Neutrophil (primary cell): ENCODE results near the gene HEATR3.

Experiments used
- H3K27ac ChIP-seq: fragments of 200-600 bp; sonication (generic); 2 replicates; pipeline ENCODE4 v1.5.1; 2016; ENCODE audit warnings: mild to moderate bottlenecking, moderate library complexity
- H3K27me3 ChIP-seq: fragments of 200-600 bp; sonication (generic); 2 replicates; pipeline ENCODE4 v1.6.0; 2016; ENCODE audit warnings: mild to moderate bottlenecking
- H3K36me3 ChIP-seq: fragments of 200-600 bp; sonication (generic); 2 replicates; pipeline ENCODE4 v1.5.1; 2017
- H3K4me1 ChIP-seq, 2 experiments: fragments of 200-600 bp in 1 of 2; sonication (generic) in 1 of 2; 1 replicate in 1 of 2; 2 replicates in 1 of 2; pipeline versions ENCODE4 v1.5.1 to v1.6.1; 2013 to 2016; ENCODE audit warnings: low read depth in 1 of 2, low read length in 1 of 2, mild to moderate bottlenecking in 1 of 2, moderate library complexity in 1 of 2; ENCODE audit not compliant: control insufficient read depth in 1 of 2, insufficient read depth in 1 of 2
- H3K4me3 ChIP-seq, 2 experiments: fragments of 200-600 bp in 1 of 2; sonication (generic) in 1 of 2; 1 replicate in 1 of 2; 2 replicates in 1 of 2; pipeline ENCODE4 v1.5.1; 2013 to 2016; ENCODE audit warnings: low read depth in 1 of 2, low read length in 1 of 2, mild to moderate bottlenecking in 1 of 2, moderate library complexity in 1 of 2
- H3K9me3 ChIP-seq: fragments of 200-600 bp; sonication (generic); 2 replicates; pipeline ENCODE4 v1.5.1; 2016
- TF ChIP-seq, protein P1 (sequence below): fragments of 200-600 bp; sonication (generic); IDR thresholded peaks from 2 replicates; pipeline ENCODE4 v1.5.1; 2016; ENCODE audit warnings: antibody characterized with exemption

Gene HEATR3

GRCh38 chr16:50072730-50073129, 7.0 kb downstream of the HEATR3 start:
- no peaks in the 10 kb centered on the region for H3K9me3 ChIP-seq
- TF ChIP-seq, protein P1, sequence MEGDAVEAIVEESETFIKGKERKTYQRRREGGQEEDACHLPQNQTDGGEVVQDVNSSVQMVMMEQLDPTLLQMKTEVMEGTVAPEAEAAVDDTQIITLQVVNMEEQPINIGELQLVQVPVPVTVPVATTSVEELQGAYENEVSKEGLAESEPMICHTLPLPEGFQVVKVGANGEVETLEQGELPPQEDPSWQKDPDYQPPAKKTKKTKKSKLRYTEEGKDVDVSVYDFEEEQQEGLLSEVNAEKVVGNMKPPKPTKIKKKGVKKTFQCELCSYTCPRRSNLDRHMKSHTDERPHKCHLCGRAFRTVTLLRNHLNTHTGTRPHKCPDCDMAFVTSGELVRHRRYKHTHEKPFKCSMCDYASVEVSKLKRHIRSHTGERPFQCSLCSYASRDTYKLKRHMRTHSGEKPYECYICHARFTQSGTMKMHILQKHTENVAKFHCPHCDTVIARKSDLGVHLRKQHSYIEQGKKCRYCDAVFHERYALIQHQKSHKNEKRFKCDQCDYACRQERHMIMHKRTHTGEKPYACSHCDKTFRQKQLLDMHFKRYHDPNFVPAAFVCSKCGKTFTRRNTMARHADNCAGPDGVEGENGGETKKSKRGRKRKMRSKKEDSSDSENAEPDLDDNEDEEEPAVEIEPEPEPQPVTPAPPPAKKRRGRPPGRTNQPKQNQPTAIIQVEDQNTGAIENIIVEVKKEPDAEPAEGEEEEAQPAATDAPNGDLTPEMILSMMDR = no peak
- no peaks in the 10 kb centered on the region for H3K36me3 ChIP-seq
- H3K27me3 ChIP-seq = no peaks in the 10 kb centered on the region
- no peak overlapping the region for H3K4me3 ChIP-seq
- no peak overlapping the region for H3K27ac ChIP-seq
- H3K4me1 ChIP-seq = peaks cover 0 to under 1% of the 10 kb centered on the region in 2 experiments

- Histone ChIP-seq H3K27ac (no peak overlapping the region), H3K36me3 (peaks cover 10% of the 10 kb centered on the region), H3K4me1 (no peaks in the 10 kb centered on the region), H3K9me3 (no peaks in the 10 kb centered on the region), H3K4me3 (no peak overlapping the region), H3K27me3 (no peaks in the 10 kb centered on the region)
- TF ChIP-seq, protein P1 = no peak
These were observed 13.8 kb downstream of the HEATR3 start for GRCh38 chr16:50079397-50080140.

DNA sequence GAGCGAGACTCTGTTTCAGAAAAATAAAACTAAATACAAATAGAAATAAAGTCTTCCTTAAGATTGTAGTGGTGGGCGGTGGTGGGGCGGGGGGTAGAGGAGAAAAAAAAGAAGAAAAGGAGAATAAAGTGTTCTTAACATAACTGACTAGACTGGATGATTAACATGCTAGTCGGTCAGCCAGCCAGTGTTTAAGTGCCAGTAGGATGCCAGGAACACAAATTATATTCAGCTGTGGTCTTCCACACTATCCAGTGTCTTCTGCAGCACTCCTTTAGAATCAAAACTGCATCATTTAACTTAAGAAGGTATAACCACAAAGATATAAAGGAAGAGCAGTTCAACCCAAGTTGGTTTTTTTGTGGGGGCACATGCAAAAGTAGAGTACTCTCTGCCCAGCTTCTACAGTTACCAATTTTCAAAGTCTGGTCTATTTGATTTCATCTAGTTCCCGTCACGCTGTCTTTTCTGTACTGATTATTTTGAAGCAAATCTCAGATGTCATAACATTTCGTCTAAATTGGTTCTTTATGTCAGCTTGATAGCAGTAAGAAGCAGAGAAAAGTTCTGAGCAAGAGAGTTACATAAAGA, 15.8 kb downstream of the HEATR3 start:
- Histone ChIP-seq H3K27ac (no peak overlapping the region), H3K4me3 (no peak overlapping the region), H3K9me3 (no peaks in the 10 kb centered on the region), H3K4me1 (no peaks in the 10 kb centered on the region), H3K36me3 (peaks cover 11% of the 10 kb centered on the region), H3K27me3 (no peaks in the 10 kb centered on the region)
- TF ChIP-seq, protein P1 = no peak

GRCh38 chr16:50083996-50084395, 18.2 kb downstream of the HEATR3 start:
- H3K36me3 ChIP-seq = peaks cover 11% of the 10 kb centered on the region

GRCh38 chr16:50086176-50086575, 20.4 kb downstream of the HEATR3 start:
- no peaks in the 10 kb centered on the region for H3K9me3 ChIP-seq
- TF ChIP-seq, protein P1 = no peak
- peaks cover 11% of the 10 kb centered on the region for H3K36me3 ChIP-seq
- no peaks in the 10 kb centered on the region for H3K4me1 ChIP-seq
- H3K27me3 ChIP-seq = no peaks in the 10 kb centered on the region
- no peak overlapping the region for H3K27ac ChIP-seq
- no peak overlapping the region for H3K4me3 ChIP-seq

More at GRCh38 chr16:50083996-50084395, 18.2 kb downstream of the HEATR3 start:
- TF ChIP-seq, protein P1 = no peak
- H3K9me3 ChIP-seq = no peaks in the 10 kb centered on the region
- H3K27ac ChIP-seq = no peak overlapping the region
- no peak overlapping the region for H3K4me3 ChIP-seq
- no peaks in the 10 kb centered on the region for H3K27me3 ChIP-seq
- H3K4me1 ChIP-seq = no peaks in the 10 kb centered on the region
